Panc1 (cell line): ENCODE measurements around the gene PRSS22. TPM values are rescaled to one million over a fixed set of nuclear protein-coding genes. Genes with fewer than 3 reads are reported as not detected.
"Not testable (repeated sequence)": the region's sequence is repeated elsewhere in the genome, so short reads cannot be mapped to it uniquely, and the experiment has no call there.

Experiments used
- ATAC-seq: fragments of 200-7000 bp; cut with Tn5 transposase; 2 replicates; pipeline ENCODE4 v1.9.1; 2020; ENCODE audit warnings: mild to moderate bottlenecking, moderate library complexity
- Bru-seq: library from RNA; stranded (reverse); fragments of 400-500 nt; gene quantifications from one replicate; lab custom pipeline; 2021; lab: Mats Ljungman, UMichigan
- BruChase-seq, 2 experiments: library from RNA; stranded (reverse); fragments of 400-500 nt; gene quantifications; one replicate each; lab custom pipeline; 2021; lab: Mats Ljungman, UMichigan
- BruUV-seq: library from RNA; stranded (reverse); fragments of 400-500 nt; replicated peaks from 2 replicates; lab custom pipeline; 2021; lab: Mats Ljungman, UMichigan
- CTCF ChIA-PET: fragments of 300-600 bp; sonication (Branson Sonifier 250); formaldehyde crosslinking; loops from one replicate; lab custom pipeline; 2022; ENCODE audit warnings: antibody characterized with exemption; lab: Charles Lee
- POLR2A ChIA-PET: fragments of 300-600 bp; sonication (Branson Sonifier 250); formaldehyde crosslinking; loops from one replicate; lab custom pipeline; 2022; ENCODE audit warnings: antibody characterized with exemption; lab: Charles Lee
- DNase-seq: peaks from one replicate; pipeline ENCODE4 v3.0.0-alpha.2; 2010; ENCODE audit warnings: low read depth, low spot score
- H3K27ac ChIP-seq: 2 replicates; pipeline ENCODE4 v1.5.1; 2011; ENCODE audit warnings: mild to moderate bottlenecking, low read length, inconsistent platforms
- H3K27me3 ChIP-seq: fragments of 200-500 bp; sonication (Bioruptor generic); 2 replicates; pipeline ENCODE4 v1.6.0; 2014; ENCODE audit warnings: low read length, inconsistent platforms; ENCODE audit not compliant: control insufficient read depth, insufficient read depth
- H3K36me3 ChIP-seq: fragments of 200-500 bp; sonication (Bioruptor generic); 2 replicates; pipeline ENCODE4 v1.5.1; 2014; ENCODE audit warnings: inconsistent platforms, mild to moderate bottlenecking, low read length, moderate library complexity; ENCODE audit not compliant: control insufficient read depth, insufficient read depth
- H3K4me1 ChIP-seq: 2 replicates; pipeline ENCODE4 v1.5.1; 2011; ENCODE audit warnings: inconsistent platforms, mild to moderate bottlenecking, low read length, moderate library complexity; ENCODE audit not compliant: control insufficient read depth, insufficient read depth
- H3K4me3 ChIP-seq, 2 experiments: 2 replicates each; pipeline ENCODE4 v1.5.1; 2011 to 2012; ENCODE audit warnings: low read depth in 2 of 2, low read length in 2 of 2, mild to moderate bottlenecking in 2 of 2, inconsistent platforms in 1 of 2, moderate library complexity in 1 of 2
- H3K9me3 ChIP-seq: fragments of 200-500 bp; sonication (Bioruptor generic); 2 replicates; pipeline ENCODE4 v1.5.1; 2014; ENCODE audit warnings: low read depth, mild to moderate bottlenecking, inconsistent platforms, low read length, moderate library complexity; ENCODE audit not compliant: control insufficient read depth, insufficient read depth
- CTCF ChIP-seq: fragments of 450-650 bp; IDR thresholded peaks from 2 replicates; pipeline ENCODE4 v1.5.1; 2017; ENCODE audit warnings: mild to moderate bottlenecking
- POLR2AphosphoS5 ChIP-seq: IDR thresholded peaks from 2 replicates; pipeline ENCODE4 v1.6.1; 2012; ENCODE audit warnings: mild to moderate bottlenecking, low read depth, low read length, moderate library complexity
- REST ChIP-seq, 2 experiments: IDR thresholded peaks; 2 replicates each; pipeline ENCODE4 v1.6.1; 2011 to 2012; ENCODE audit warnings: low read depth in 2 of 2, control low read depth in 1 of 2, low read length in 1 of 2, mild to moderate bottlenecking in 1 of 2, moderate library complexity in 1 of 2; ENCODE audit not compliant: insufficient read depth in 1 of 2
- SIN3A ChIP-seq: IDR thresholded peaks from 2 replicates; pipeline ENCODE4 v1.6.1; 2012; ENCODE audit warnings: low read depth, mild to moderate bottlenecking, low read length, moderate library complexity, borderline replicate concordance; ENCODE audit not compliant: insufficient read depth
- TCF7L2 ChIP-seq: IDR thresholded peaks from 2 replicates; pipeline ENCODE4 v1.6.1; 2011; ENCODE audit warnings: mild to moderate bottlenecking, low read depth, low read length, inconsistent platforms
- in situ Hi-C: cut with HindIII; loops from 2 replicates; pipeline ENCODE4 v1.10.0; 2016; ENCODE audit warnings: low sequenced_read_pairs, low pct_unique_long_range_greater_than_20kb
- intact Hi-C: fragments of 100-400 bp; cut with micrococcal nuclease; formaldehyde crosslinking; loops from one replicate; pipeline ENCODE4 v1.10.0; 2022; ENCODE audit not compliant: unreplicated experiment
- long read RNA-seq: library from polyadenylated mRNA; unstranded; transcript quantifications from one replicate; pipeline ENCODE4 v2.0.0, GENCODE V29; 2021; ENCODE audit not compliant: unreplicated experiment
- polyA plus RNA-seq: library from polyadenylated mRNA; unstranded; fragments of >200 nt; gene quantifications from one replicate; pipeline ENCODE4 v1.2.1, GENCODE V29; 2012; ENCODE audit warnings: missing spikeins; ENCODE audit not compliant: insufficient read length
- total RNA-seq: library from RNA; stranded (reverse); gene quantifications from one replicate; pipeline ENCODE4 v1.2.1, GENCODE V29; 2021; ENCODE audit not compliant: unreplicated experiment

Gene PRSS22
- 23.9 TPM for total RNA-seq
- 37.3 TPM for polyA plus RNA-seq
- Bru-seq, nascent RNA: percentile 58 among the genes with signal in this experiment
- BruChase-seq, experiment 1, labeled RNA remaining after a 2-hour chase: percentile 60 among the genes with signal in this experiment
- percentile 65 among the genes with signal in this experiment for BruChase-seq, experiment 2, labeled RNA remaining after a 6-hour chase
- long read RNA-seq, partial matches to known transcripts: 3 of 13 reads
- long read RNA-seq, other reads (novel, unspliced or antisense): 8 of 13 reads

GRCh38 chr16:2857451-2858244 lies at the start of gene PRSS22:
Gene PRSS22, minus strand, starts transcription at chr16:2858170. Its CDS starts 66 bp downstream, at chr16:2858104.
- in situ Hi-C loops (no loop called here), intact Hi-C loops (no loop called here)
- TF ChIP-seq REST (IDR thresholded peaks at IDR 0.05; ENCODE audit: insufficient read depth in 1 of 2, low read depth in 2 of 2, low read length in 1 of 2): no peak
- TF ChIP-seq POLR2AphosphoS5: no peak
- no peak for TF ChIP-seq CTCF
- no peak for TF ChIP-seq SIN3A
- no peak for TF ChIP-seq TCF7L2
- Histone ChIP-seq H3K4me3 (peak within 1 kb of the TSS; percentile 37 to 65), H3K36me3 (no peaks in the 10 kb centered on the region), H3K27ac (peak within 1 kb of the TSS; percentile 79), H3K27me3 (no peaks in the 10 kb centered on the region), H3K9me3 (peaks cover 7% of the 10 kb centered on the region), H3K4me1 (peaks cover 18% of the 10 kb centered on the region)
- DNase-seq (no peak), ATAC-seq (peak; percentile 70)
- BruUV-seq: no TSS peak
- CTCF ChIA-PET: no interaction called here
- POLR2A ChIA-PET: no interaction called here

- H3K9me3 ChIP-seq, POLR2A ChIA-PET, BruUV-seq, intact Hi-C loops, in situ Hi-C loops, ATAC-seq, H3K27ac ChIP-seq, H3K36me3 ChIP-seq, H3K27me3 ChIP-seq, DNase-seq, H3K4me1 ChIP-seq: not testable (repeated sequence)
- CTCF ChIA-PET: interaction anchor here (0.7 to 2.2 kb wide), 3 partner anchors 16 to 268 kb away, joined by 3 to 12 read pairs (median 4); no protein-coding TSS in a partner anchor
- peak overlapping the region in 1 of 2 experiments; percentile 58; a peak in 2 of 4 replicates for H3K4me3 ChIP-seq
- TF ChIP-seq CTCF: peak; percentile 93
Observed at GRCh38 chr16:2907084-2907753, 49.2 kb upstream of the PRSS22 start.
